ENCODE results near the gene SAXO1.

SAXO1 gene

GRCh38 chr9:19033015-19033414 is at the start of gene SAXO1:
SAXO1 (minus strand) TSS chr9:19033209; CDS start chr9:19032908, 301 bp downstream.
- no peak for TF ChIP-seq ZFX (IDR thresholded peaks at IDR 0.05)
- TF ChIP-seq CTCF (conservative IDR thresholded peaks at IDR 0.05) = no peak
- no peak within 1 kb of the TSS for H3K27ac ChIP-seq

GRCh38 chr9:19074836-19075235 is 41.8 kb upstream of the SAXO1 start:
- H3K27ac ChIP-seq = no peak overlapping the region
- no peak for TF ChIP-seq CTCF (conservative IDR thresholded peaks at IDR 0.05)
- no peak for TF ChIP-seq ZFX (IDR thresholded peaks at IDR 0.05)

- no peak overlapping the region for H3K27ac ChIP-seq
Measured at GRCh38 chr9:19074229-19074628, 41.2 kb upstream of the SAXO1 start.

GRCh38 chr9:19057033-19057432 is 24.0 kb upstream of the SAXO1 start:
- no peak overlapping the region for H3K27ac ChIP-seq
- TF ChIP-seq CTCF (conservative IDR thresholded peaks at IDR 0.05) (no peak), ZFX (IDR thresholded peaks at IDR 0.05) (no peak)

More at GRCh38 chr9:19074229-19074628, 41.2 kb upstream of the SAXO1 start:
- TF ChIP-seq ZFX (IDR thresholded peaks at IDR 0.05) (no peak), CTCF (conservative IDR thresholded peaks at IDR 0.05) (no peak)

GRCh38 chr9:19050637-19051591 is 17.9 kb upstream of the SAXO1 start:
- H3K27ac ChIP-seq = peak overlapping the region; percentile 89; the same call in 1 of the 2 replicates
- TF ChIP-seq CTCF (conservative IDR thresholded peaks at IDR 0.05) = no peak

GRCh38 chr9:19049917-19050636 is 17.1 kb upstream of the SAXO1 start:
- H3K27ac ChIP-seq = peak overlapping the region; percentile 89
- TF ChIP-seq ZFX (IDR thresholded peaks at IDR 0.05) (no peak), CTCF (conservative IDR thresholded peaks at IDR 0.05) (no peak)

Measured in C4-2B (cell line).